Activated T-helper 17 cell treated with anti-CD3 and anti-CD28 coated beads, Interleukin-2, amount 50 U/mL, for 72 hours (primary cell): ENCODE measurements around the gene DGCR8. TPM values are rescaled to one million over a fixed set of nuclear protein-coding genes. Genes with fewer than 3 reads are reported as not detected.
A peak's percentile ranks its signal among the peaks of the same experiment; 100 is the strongest.

Experiments used
- ATAC-seq: fragments of 150-1000 bp; cut with Tn5 transposase; replicated peaks from 2 replicates; pipeline ENCODE4 v1.10.0; 2021; ENCODE audit warnings: mild to moderate bottlenecking, moderate library complexity
- H3K27ac Mint-ChIP-seq: one replicate; pipeline ENCODE4 v1.8.0; 2022; ENCODE audit warnings: mixed read lengths
- H3K27me3 Mint-ChIP-seq: one replicate; pipeline ENCODE4 v1.8.0; 2022; ENCODE audit warnings: mixed read lengths
- H3K36me3 Mint-ChIP-seq: one replicate; pipeline ENCODE4 v1.8.0; 2022; ENCODE audit warnings: low read depth, mild to moderate bottlenecking, mixed read lengths
- H3K4me1 Mint-ChIP-seq: one replicate; pipeline ENCODE4 v1.8.0; 2022; ENCODE audit warnings: mixed read lengths
- H3K4me3 Mint-ChIP-seq: one replicate; pipeline ENCODE4 v1.8.0; 2022; ENCODE audit warnings: mild to moderate bottlenecking, mixed read lengths
- H3K9me3 Mint-ChIP-seq: one replicate; pipeline ENCODE4 v1.8.0; 2022; ENCODE audit warnings: mixed read lengths
- total RNA-seq, 2 donors: library from RNA; stranded (reverse); gene quantifications; one replicate each; pipeline ENCODE4 v1.2.3, GENCODE V29; 2022

DGCR8 gene
- total RNA-seq, 2 donors from 2014 or later = 42.8 to 43.2 TPM

DNA sequence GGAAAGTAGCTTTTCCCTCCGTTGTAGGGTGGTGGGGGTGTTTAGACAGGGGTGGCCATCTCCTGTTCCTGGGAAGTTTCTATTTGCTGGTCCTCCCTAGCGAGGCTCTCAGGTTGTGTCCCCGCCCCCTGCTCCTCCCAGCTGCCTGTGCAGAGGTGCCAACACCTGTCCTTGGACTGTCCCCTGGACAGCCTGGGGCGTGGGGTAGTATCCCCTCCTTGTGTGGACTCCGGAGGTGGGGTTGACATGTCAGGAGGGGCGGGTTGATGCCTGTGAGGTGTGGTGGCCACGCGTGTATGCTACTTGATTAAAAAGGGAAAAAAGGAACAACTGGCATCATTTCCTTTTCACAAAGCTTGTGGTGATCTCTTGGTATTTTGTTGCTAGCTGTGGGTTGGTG, 21.6 kb downstream of the DGCR8 start:
- peak overlapping the region; percentile 81 for H3K4me3 Mint-ChIP-seq
- peaks cover 16% of the 10 kb centered on the region for H3K4me1 Mint-ChIP-seq
- H3K36me3 Mint-ChIP-seq = peaks cover 86% of the 10 kb centered on the region
- no peak for ATAC-seq
- H3K9me3 Mint-ChIP-seq = no peaks in the 10 kb centered on the region
- H3K27ac Mint-ChIP-seq = peak overlapping the region; percentile 87
- no peaks in the 10 kb centered on the region for H3K27me3 Mint-ChIP-seq

DNA sequence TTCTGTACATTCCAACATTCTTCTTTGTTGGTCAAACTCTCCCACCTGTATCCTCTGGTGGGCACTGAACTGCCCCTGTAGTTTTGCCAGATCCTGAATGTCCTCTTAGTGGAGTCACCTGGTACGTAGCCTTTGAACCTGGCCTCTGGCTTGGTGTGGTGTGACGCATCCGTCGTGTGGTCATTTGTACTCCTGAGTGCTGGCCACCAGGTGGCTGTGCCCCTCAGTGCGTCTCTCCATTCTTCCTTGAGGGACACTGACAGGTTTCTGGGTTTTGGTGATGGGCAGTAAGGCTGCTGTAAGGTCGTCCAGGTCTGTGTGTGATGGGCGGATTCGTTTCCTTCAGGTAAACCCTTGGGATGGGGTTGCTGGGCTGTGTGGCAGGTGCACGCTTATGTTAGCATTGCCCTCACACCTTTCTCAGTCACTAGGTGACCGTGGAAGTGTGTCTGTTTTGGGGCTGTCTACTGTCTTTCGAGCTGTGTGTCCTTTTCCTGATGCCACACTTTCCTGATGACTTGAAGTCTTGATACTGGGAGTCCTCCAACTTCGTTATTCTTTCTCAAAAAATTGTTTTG, 22.3 kb downstream of the DGCR8 start:
- Mint-ChIP-seq H3K27ac (peak overlapping the region; percentile 69), H3K27me3 (no peaks in the 10 kb centered on the region), H3K4me1 (peaks cover 16% of the 10 kb centered on the region), H3K4me3 (peak overlapping the region; percentile 81), H3K9me3 (no peaks in the 10 kb centered on the region), H3K36me3 (peaks cover 85% of the 10 kb centered on the region)
- ATAC-seq = no peak

DNA sequence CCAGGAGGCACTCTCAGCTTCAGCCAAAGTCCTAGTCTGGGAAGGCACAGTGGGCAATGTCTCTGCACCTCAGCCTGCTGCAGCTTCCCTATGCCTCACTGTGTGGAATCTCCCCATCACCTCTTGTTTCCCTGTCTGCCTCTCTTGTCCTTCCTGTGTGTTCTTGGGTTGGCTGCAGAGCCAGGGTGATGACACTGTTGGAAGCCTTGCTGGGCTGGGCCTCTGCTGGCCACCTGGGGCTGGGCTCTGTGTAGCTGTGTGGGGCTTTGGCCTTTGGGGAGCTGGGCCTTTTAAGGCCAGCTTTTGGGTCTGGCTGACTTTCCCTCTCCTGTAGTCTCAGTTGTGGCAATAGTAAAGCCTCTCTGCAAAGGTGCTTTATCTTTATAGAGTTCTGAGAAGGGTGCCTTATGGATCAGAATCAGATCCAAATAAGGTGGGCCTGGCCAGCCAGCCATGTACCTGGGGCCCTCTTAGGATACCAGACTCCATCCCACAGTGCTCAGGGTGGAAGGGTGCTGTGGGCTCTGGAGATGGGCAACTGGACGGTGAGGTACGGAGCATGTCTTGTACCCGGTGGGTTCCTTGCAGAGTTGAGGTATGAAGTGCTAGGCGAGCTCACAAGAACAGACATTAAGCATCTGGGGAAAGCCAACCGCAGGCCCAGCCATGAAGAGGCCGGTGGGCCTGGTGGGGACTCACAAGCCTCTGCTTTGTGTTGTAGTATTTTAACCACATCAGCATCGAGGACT, 25.6 kb downstream of the DGCR8 start:
- no peak for ATAC-seq

DNA sequence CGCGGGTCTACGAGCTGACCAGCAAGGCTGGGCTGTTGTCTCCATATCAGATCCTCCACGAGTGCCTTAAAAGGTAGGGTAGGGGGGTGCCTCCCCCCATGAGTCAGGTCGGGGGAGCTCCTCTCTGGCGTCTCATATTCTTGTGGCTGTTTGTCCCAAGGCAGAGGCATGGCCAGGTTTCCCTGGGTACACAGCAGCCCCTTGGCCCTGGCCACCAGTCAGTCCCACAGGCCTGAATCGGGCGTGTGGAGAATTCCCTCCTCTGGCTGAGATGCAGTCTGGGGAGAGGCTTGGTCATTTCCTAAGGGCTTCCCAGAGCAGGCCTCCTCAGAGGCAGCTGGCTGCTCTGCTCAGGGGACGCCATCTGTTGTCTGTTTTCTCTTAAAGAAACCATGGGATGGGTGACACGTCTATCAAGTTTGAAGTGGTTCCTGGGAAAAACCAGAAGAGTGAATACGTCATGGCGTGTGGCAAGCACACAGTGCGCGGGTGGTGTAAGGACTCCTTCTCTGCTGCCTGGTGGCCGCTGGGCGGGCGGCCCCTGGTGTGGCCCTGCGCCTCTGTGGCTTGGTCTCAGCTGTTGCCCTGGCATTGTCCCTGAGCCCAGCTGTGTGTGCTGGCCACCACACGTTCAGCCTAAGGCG, 26.3 kb downstream of the DGCR8 start:
- no peak overlapping the region for H3K27ac Mint-ChIP-seq
- no peak for ATAC-seq
- peaks cover 83% of the 10 kb centered on the region for H3K36me3 Mint-ChIP-seq
- H3K9me3 Mint-ChIP-seq = no peaks in the 10 kb centered on the region
- H3K4me1 Mint-ChIP-seq = peaks cover 5% of the 10 kb centered on the region
- H3K27me3 Mint-ChIP-seq = no peaks in the 10 kb centered on the region
- H3K4me3 Mint-ChIP-seq = no peak overlapping the region

More for the DNA sequence above, 25.6 kb downstream of the DGCR8 start:
- Mint-ChIP-seq H3K27me3 (no peaks in the 10 kb centered on the region), H3K27ac (peak overlapping the region; percentile 25), H3K4me3 (no peak overlapping the region), H3K4me1 (peaks cover 11% of the 10 kb centered on the region), H3K36me3 (peaks cover 83% of the 10 kb centered on the region), H3K9me3 (no peaks in the 10 kb centered on the region)

DNA sequence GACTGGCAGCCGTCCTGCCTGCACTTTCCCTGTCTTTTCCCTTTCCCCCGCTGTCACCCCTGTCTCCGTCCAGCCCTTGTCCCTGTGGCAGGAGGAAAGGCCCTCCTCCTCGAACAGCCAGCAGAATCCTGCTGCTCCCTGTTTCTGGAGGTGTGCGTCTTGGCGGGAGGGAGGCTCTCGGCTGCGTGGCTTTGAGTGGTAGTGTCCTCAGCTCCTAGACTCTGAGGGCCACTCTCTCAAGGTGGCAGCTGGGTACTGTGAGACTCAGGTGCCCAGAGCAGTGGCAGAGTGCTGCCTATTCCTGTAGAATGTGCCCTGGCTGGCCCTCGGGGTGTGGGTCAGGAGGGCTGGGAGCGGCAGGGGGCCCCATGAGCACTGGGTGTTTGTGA, 26.8 kb downstream of the DGCR8 start:
- ATAC-seq = no peak
- no peak overlapping the region for H3K27ac Mint-ChIP-seq
- H3K4me1 Mint-ChIP-seq = peaks cover 6% of the 10 kb centered on the region
- H3K36me3 Mint-ChIP-seq = peaks cover 87% of the 10 kb centered on the region
- no peaks in the 10 kb centered on the region for H3K27me3 Mint-ChIP-seq
- H3K4me3 Mint-ChIP-seq = no peak overlapping the region
- H3K9me3 Mint-ChIP-seq = no peaks in the 10 kb centered on the region

DNA sequence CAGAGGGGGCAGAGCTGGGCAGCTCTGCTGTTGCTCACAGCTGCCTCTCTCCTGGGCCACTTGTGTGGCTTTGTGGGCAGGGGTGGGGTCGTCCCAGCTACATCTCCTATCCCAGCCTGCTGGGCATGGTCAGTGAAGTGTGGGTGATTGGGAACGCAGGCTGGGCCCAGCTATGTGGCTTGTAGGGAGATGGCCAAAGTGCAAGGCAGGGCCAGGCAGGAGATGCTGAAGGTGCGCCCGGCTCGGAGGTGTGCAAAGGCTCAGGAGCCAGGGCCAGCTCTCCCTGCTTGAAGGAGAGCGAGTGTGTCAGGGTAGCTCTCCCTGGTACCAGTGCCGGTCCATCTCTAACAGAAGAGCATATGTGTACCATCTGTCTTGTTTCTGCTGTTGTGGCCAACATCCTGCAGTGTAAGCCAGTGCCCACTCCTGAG, 27.4 kb downstream of the DGCR8 start:
- ATAC-seq = no peak
- Mint-ChIP-seq H3K27ac (peak overlapping the region; percentile 61), H3K9me3 (no peaks in the 10 kb centered on the region), H3K36me3 (peaks cover 87% of the 10 kb centered on the region), H3K4me3 (no peak overlapping the region), H3K4me1 (peaks cover 5% of the 10 kb centered on the region), H3K27me3 (no peaks in the 10 kb centered on the region)

DNA sequence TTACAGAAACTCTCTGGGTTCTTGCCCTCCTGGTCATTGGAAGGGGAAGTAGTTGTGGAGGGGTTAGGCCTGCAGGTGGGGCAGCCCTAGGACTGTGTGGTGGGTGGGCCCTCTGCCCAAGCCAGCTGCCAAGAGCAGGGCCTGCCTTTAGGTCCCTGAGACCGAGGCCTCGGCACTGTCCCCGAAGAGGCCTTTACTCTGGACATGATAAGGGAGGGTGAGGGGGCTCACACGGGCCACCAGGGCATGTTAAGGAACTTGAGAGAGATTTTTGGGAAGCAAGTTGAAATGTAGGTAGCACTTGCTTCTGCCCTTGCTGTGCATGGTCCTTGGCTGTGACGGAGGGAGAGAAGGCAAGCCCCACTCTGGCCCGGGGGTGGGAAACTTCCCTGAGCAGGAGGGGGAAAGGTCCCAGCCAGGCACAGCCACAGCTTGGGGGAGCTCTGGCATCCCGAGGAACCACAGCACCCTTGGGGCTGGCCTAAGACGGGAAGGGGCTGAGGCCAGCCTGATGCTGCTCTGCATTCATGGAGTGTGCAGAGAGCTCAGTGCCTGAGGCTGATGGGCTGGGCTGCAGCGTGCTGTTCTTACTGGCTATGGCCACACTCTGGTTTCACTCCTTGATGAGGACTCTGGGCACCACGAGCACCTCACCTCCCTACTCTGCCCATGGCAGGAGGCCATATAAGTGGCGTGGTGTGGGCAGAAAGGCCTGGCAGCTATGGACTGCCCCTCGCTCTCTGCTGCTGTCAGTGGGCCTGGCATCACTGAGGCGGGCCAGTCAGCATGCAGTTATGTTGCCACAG, 28.1 kb downstream of the DGCR8 start:
- Mint-ChIP-seq H3K27me3 (no peaks in the 10 kb centered on the region), H3K27ac (peak overlapping the region; percentile 61), H3K4me3 (no peak overlapping the region), H3K36me3 (peaks cover 80% of the 10 kb centered on the region), H3K4me1 (peaks cover 5% of the 10 kb centered on the region), H3K9me3 (no peaks in the 10 kb centered on the region)
- no peak for ATAC-seq

DNA sequence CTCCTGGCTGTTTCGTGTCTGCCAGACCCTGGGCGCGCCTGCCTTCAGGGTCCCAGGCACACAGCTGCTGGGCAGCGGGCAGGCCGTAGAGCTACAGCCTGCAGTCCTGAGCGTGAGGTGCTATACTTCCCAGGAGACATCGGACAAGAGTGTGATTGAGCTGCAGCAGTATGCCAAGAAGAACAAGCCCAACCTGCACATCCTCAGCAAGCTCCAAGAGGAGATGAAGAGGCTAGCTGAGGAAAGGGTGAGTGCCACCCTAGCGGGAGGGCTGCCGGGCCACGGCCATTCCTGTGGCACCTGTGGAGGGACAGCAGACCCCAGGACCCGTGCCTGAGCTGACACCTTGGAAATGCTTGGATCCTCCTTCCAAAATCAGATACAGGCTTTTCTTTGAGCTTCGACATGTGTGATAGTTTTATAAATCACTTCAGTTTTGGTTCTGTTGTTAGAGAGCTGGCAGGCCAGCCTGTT, 28.8 kb downstream of the DGCR8 start:
- Mint-ChIP-seq H3K27me3 (no peaks in the 10 kb centered on the region), H3K27ac (no peak overlapping the region), H3K9me3 (no peaks in the 10 kb centered on the region), H3K4me1 (peaks cover 5% of the 10 kb centered on the region), H3K4me3 (no peak overlapping the region), H3K36me3 (peaks cover 75% of the 10 kb centered on the region)
- ATAC-seq = no peak

DNA sequence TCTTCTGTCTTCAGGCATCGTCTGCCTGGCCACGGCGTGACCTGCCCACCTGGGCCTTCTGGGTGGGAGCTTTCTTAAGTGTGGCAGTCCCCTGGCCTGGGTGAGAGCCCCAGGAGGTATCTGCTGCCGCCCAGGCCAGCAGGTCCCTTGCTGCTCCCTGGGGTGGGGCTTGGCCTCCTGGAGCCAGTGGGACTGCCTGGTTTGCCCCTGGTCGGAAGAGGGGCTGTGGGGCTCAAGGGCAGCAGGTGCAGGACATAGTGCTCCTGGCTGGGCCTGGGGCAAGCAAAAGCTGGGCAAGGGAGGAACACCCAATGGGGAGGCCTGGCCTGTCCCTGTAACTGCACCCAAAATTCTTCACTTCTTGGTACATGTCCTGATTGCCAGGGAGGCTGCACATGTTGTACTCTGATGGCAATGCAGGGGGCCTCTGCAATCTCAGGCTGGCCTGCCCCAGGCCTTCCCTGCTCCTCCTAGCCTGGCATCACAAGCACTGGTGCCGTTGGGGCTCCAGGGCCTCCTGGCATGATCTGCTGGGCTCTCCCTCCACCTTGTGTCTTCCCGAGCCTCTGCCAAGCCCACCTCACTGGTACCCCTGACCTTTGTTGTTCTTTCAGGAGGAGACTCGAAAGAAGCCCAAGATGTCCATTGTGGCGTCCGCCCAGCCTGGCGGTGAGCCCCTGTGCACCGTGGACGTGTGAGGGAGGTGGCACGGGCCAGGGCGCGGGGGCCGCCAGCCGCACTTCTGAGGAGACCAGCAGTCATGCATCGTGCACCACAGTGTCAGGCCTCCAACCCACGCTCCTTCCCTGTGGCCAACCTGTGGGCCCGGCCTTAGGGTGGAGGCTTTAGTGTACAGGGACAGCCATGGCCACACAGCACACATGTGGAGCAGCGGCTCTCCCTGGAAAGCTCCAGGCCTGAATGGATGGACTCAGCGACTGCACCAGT, 29.6 kb downstream of the DGCR8 start:
- Mint-ChIP-seq H3K27me3 (no peaks in the 10 kb centered on the region), H3K4me1 (peaks cover 5% of the 10 kb centered on the region), H3K4me3 (no peak overlapping the region), H3K27ac (no peak overlapping the region), H3K36me3 (peaks cover 79% of the 10 kb centered on the region), H3K9me3 (no peaks in the 10 kb centered on the region)
- no peak for ATAC-seq

DNA sequence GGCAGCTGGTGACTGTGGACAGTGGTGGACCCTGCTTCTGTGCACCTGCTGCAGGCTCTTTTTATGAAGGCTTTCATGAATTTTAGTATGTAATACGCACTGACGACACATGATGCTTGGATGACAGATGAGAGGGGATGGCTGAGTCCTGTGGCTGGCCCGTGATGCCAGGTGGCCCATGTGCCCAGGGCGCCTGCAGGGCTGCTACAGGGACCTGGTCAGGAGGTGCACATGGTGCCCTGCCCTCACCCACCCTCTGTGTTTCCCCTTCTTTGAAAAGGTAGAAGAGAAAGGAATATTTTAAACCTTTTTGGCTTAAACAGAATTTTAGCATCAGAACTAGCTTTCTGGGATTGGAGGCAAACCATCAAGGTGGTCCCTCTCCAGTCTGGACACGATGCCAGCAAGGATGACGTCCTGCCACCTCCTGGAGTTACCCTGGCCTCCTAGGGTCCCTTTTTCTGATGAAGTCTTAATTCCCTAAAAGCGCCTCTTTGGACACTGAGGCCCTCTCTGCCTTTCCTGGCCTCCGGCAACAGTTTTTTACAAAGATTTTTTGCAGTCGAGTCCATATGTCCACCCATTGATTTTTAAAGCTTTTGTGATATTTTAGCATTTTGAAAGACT, 30.4 kb downstream of the DGCR8 start:
- peaks cover 79% of the 10 kb centered on the region for H3K36me3 Mint-ChIP-seq
- no peaks in the 10 kb centered on the region for H3K9me3 Mint-ChIP-seq
- H3K4me1 Mint-ChIP-seq = peaks cover 10% of the 10 kb centered on the region
- no peaks in the 10 kb centered on the region for H3K27me3 Mint-ChIP-seq
- ATAC-seq = no peak
- no peak overlapping the region for H3K27ac Mint-ChIP-seq
- H3K4me3 Mint-ChIP-seq = no peak overlapping the region

DNA sequence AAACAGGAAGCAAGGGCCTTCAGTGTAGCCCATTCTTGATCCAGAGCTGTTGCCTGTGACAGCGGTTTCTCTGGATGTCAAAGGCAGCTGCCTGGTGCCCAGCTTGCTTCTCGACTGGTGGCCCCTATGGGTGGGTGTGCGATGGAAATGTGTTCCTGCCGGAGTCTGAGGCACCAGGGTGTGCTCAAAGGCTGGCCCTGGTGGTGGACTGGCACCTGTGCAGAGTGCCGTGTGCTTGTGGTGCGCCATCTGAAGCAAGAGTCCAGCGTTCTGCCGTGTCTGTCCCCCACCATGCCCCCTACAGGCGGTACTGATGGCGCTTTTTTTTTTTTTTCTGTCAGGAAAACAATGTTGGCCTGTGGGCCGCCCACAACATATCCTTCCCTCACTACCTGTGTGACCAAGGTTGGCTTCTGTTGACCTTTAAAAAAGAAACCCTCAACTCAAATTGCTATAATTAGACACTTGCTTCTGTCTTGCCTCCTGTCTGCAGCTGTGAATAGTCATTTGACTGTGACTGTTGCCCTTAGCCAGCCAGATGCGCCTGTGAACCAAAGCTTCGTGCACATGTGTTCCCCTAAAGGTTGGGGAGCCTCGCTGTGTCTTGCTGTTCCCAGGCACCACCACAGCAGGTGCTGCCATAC, 31.1 kb downstream of the DGCR8 start:
- H3K4me3 Mint-ChIP-seq = no peak overlapping the region
- peak overlapping the region; percentile 52 for H3K27ac Mint-ChIP-seq

DNA sequence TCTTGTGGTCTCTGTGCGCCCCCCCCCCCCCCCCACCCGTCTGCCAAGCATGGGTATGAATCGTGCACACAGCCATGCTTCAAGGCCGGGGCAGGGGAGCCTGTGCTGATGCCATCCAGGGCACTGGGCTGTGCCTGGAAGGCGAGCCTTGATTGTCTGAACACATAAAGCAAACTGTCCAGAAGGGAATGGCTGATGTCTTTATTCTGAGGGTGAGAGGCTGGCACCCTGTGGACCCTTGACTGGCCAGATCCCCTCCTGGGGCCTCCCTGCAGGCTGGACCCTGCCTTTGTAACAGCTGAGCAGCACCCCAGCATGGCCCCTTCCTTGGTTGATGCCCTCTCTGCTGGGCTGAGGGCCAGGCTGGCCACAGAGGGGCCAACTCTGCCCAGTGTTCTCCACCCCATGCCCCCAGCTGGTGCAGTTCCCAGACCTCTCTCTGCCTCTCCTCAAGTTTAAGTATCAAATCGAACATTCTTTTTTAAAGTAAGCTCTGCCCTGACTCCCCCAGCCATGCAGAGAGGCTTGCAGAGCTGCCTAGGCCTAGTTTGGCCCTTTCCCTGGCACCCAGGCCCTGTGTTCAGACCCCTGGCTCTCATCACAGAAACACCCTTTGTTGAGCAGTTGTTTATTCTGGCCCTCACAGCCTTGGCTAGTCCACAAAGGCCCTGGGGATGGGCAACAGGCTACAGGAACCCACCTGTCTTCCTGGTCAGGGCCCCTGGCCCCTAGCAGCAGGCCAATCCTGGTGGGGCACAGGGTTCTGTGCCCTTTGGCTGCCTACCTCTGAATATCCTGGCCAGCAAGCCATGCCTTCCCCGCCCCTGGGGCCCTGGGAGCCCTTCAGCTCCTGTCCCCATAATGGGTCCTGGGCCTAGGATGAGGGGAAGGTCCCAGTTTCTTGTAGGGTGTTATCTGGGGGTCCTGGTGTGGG, 31.9 kb downstream of the DGCR8 start:
- Mint-ChIP-seq H3K27ac (peak overlapping the region; percentile 89), H3K36me3 (peaks cover 79% of the 10 kb centered on the region), H3K9me3 (no peaks in the 10 kb centered on the region), H3K27me3 (no peaks in the 10 kb centered on the region), H3K4me3 (peak overlapping the region; percentile 52), H3K4me1 (peaks cover 10% of the 10 kb centered on the region)
- peak; percentile 5 for ATAC-seq

More for the DNA sequence above, 31.1 kb downstream of the DGCR8 start:
- Mint-ChIP-seq H3K9me3 (no peaks in the 10 kb centered on the region), H3K4me1 (peaks cover 10% of the 10 kb centered on the region), H3K36me3 (peaks cover 76% of the 10 kb centered on the region), H3K27me3 (no peaks in the 10 kb centered on the region)
- ATAC-seq = peak; percentile 64
